ENCODE data around the gene KIF21B. TPM values are rescaled to one million over a fixed set of nuclear protein-coding genes. Genes with fewer than 3 reads are reported as not detected.

Gene KIF21B
- total RNA-seq, 4 donors from 2014 or later: 0.82 to 3.2 (median 2.1) TPM

GRCh38 chr1:201065686-201066085, 42.2 kb upstream of the KIF21B start:
- TF ChIP-seq CTCF (IDR thresholded peaks at IDR 0.05; ENCODE audit: low read depth): no peak

- TF ChIP-seq CTCF (IDR thresholded peaks at IDR 0.05; ENCODE audit: low read depth): no peak
Measured at GRCh38 chr1:201064806-201065205, 41.3 kb upstream of the KIF21B start.

DNA sequence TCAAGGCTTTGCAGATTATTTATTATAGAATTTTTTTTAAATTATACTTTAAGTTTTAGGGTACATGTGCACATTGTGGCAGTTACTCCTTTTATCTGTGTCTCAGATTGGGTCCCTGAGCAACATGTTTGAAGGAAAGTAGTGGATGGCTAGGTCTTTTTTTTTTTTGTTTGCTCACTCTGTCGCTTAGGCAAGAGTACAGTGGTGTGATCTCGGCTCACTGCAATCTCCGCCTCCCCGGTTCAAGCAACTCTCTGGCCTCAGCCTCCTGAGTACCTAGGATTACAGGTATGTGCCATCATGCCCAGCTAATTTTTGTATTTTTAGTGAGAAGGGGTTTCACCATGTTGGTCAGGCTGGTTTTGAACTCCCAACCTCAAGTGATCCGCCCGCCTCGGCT, 39.6 kb upstream of the KIF21B start:
- no peak for TF ChIP-seq CTCF (IDR thresholded peaks at IDR 0.05; ENCODE audit: low read depth)

GRCh38 chr1:201062511-201063091, 39.1 kb upstream of the KIF21B start:
- TF ChIP-seq CTCF (IDR thresholded peaks at IDR 0.05; ENCODE audit: low read depth): no peak

DNA sequence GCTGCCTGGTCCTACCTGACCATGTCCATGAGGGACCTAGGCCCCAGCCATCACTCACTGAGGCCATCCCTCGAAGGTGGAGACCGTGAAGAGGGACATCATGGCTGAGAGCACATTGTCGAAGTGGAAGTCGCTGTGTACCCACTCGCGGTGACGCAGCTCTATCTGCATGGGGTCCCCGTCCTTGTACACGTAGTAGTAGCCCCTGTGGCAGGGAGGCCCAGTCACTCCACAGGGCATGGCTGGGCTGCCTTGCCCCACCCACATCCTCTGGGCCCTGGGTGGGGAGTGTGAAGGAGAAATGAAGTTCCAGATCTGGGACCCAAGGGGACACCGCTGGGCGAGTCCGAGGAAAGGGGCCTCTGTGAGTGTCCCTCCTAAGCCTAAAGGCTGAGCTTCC, 38.4 kb upstream of the KIF21B start:
- TF ChIP-seq CTCF (IDR thresholded peaks at IDR 0.05; ENCODE audit: low read depth): no peak

GRCh38 chr1:201061049-201061448, 37.5 kb upstream of the KIF21B start:
- TF ChIP-seq CTCF (IDR thresholded peaks at IDR 0.05; ENCODE audit: low read depth): no peak

DNA sequence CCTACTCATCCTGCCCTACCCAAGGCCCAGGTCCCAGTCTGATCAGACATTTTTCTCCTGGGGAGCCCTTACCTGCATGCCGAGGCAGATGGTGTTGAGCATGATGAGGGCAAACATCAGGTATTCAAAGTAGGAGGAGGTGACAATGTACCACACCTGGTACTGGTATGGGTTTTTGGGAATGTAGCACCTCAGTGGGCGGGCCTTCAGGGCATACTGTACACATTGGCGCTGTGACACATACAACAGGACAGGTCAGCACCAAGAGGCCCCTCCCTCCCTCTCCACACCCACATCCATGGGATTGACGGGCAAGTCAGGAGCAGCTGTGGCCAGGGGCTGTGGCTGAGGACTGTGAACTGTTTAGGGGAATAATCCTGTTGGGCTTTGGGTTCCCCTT, 37.1 kb upstream of the KIF21B start:
- no peak for TF ChIP-seq CTCF (IDR thresholded peaks at IDR 0.05; ENCODE audit: low read depth)
